SK-N-MC (cell line): Measurements from ENCODE around the gene NT5DC1.

Experiments
- FOXP2 ChIP-seq: optimal IDR thresholded peaks from 2 replicates; pipeline ENCODE3; 2011; ENCODE audit warnings: mild to moderate bottlenecking, moderate library complexity; ENCODE audit not compliant: insufficient read depth; ENCODE audit errors: extremely low read length, control extremely low read depth
- POLR2AphosphoS5 ChIP-seq: IDR thresholded peaks from 2 replicates; pipeline ENCODE4 v1.6.1; 2012; ENCODE audit warnings: mild to moderate bottlenecking, low read depth, low read length, borderline replicate concordance

GRCh38 chr6:116210316-116210715 is 109.7 kb downstream of the NT5DC1 start:
- TF ChIP-seq POLR2AphosphoS5 (no peak), FOXP2 (no peak)
